ENCODE data around the gene MN1.

- no peak for TF ChIP-seq CTCF (IDR thresholded peaks at IDR 0.05; ENCODE audit: insufficient read depth, low read length)
- no peak for TF ChIP-seq GABPA (IDR thresholded peaks at IDR 0.05; ENCODE audit: low read depth)
- no peak for TF ChIP-seq REST (IDR thresholded peaks at IDR 0.05; ENCODE audit: insufficient replicate concordance, low read depth)
- TF ChIP-seq POLR2AphosphoS5 (IDR thresholded peaks at IDR 0.05; ENCODE audit: low read depth): no peak
Observed at GRCh38 chr22:27726686-27727449, 74.7 kb downstream of the MN1 start.
